RKO (cell line): ENCODE data around the gene SF3A1.

ENCODE experiments used
- DNase-seq: peaks from one replicate; pipeline ENCODE4 v3.0.0-alpha.2; 2016; ENCODE audit warnings: low spot score

The SF3A1 gene

GRCh38 chr22:30323246-30323645 is 33.4 kb downstream of the SF3A1 start:
- no peak for DNase-seq

- DNase-seq: no peak
Measured at GRCh38 chr22:30321461-30321860, 35.2 kb downstream of the SF3A1 start.

- no peak for DNase-seq
Measured at GRCh38 chr22:30320021-30320556, 36.6 kb downstream of the SF3A1 start.

- no peak for DNase-seq
Measured at GRCh38 chr22:30318799-30319419, 37.8 kb downstream of the SF3A1 start.

GRCh38 chr22:30317778-30318177 is 38.9 kb downstream of the SF3A1 start:
- DNase-seq: no peak

- DNase-seq: no peak
Measured at GRCh38 chr22:30315962-30316576, 40.6 kb downstream of the SF3A1 start.

GRCh38 chr22:30314915-30315314 is 41.8 kb downstream of the SF3A1 start:
- DNase-seq: no peak

- no peak for DNase-seq
Measured at GRCh38 chr22:30313527-30314363, 42.9 kb downstream of the SF3A1 start.

GRCh38 chr22:30312053-30312452 is 44.6 kb downstream of the SF3A1 start:
- no peak for DNase-seq

- DNase-seq: no peak
Measured at GRCh38 chr22:30310881-30311771, 45.6 kb downstream of the SF3A1 start.

GRCh38 chr22:30309951-30310741 is 46.5 kb downstream of the SF3A1 start:
- DNase-seq: no peak

- DNase-seq: peak; percentile 53
Measured at GRCh38 chr22:30308518-30309230, 48.0 kb downstream of the SF3A1 start.

GRCh38 chr22:30308093-30308492 is 48.6 kb downstream of the SF3A1 start:
- DNase-seq: no peak

- DNase-seq: no peak
Measured at GRCh38 chr22:30307041-30307574, 49.6 kb downstream of the SF3A1 start.

- DNase-seq: no peak
Measured at GRCh38 chr22:30306627-30307011, 50.1 kb downstream of the SF3A1 start.

GRCh38 chr22:30305906-30306626 is 50.6 kb downstream of the SF3A1 start:
- DNase-seq: no peak

- no peak for DNase-seq
Measured at GRCh38 chr22:30305519-30305905, 51.2 kb downstream of the SF3A1 start.

GRCh38 chr22:30304495-30305244 is 52.0 kb downstream of the SF3A1 start:
- no peak for DNase-seq

- DNase-seq: no peak
Measured at GRCh38 chr22:30302810-30303138, 53.9 kb downstream of the SF3A1 start.
